ENCODE results near the gene PDE1A. TPM values are rescaled to one million over a fixed set of nuclear protein-coding genes. Genes with fewer than 3 reads are reported as not detected.

PDE1A gene
- total and polyA plus RNA-seq, 4 donors: 1.0 to 11.8 (median 3.6) TPM

DNA sequence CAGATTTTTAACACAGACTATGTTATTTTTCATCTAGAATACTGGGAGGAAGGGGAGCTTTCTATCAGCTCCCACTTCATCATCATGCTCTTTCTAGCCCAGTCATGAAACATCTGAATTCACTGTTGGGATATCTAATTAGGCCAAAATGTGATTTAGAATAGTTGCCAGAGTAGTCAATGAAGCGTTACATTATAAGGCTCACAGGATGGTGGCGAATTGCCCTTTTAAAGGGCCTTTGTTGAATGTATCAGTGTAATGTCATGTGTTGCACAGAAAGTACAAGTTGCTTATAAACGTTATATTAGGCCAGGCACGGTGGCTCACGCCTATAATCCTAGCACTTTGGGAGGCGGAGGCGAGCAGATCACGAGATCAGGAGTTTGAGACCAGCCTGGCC lies 45.6 kb downstream of the PDE1A start:
- WGBS, 2 donors: 88 to 92% methylated on average over 8 of the region's 8 CpGs
- no peaks in the 10 kb centered on the region for H3K27me3 ChIP-seq (ENCODE audit: control insufficient read depth in 3 of 3, insufficient read depth in 3 of 3, low read length in 2 of 3)
- H3K27ac ChIP-seq (ENCODE audit: low read depth in 1 of 2, low read length in 1 of 2): no peak overlapping the region
- H3K36me3 ChIP-seq (ENCODE audit: control insufficient read depth in 4 of 4, insufficient read depth in 4 of 4, low read length in 4 of 4): no peaks in the 10 kb centered on the region
- TF ChIP-seq, protein P1, sequence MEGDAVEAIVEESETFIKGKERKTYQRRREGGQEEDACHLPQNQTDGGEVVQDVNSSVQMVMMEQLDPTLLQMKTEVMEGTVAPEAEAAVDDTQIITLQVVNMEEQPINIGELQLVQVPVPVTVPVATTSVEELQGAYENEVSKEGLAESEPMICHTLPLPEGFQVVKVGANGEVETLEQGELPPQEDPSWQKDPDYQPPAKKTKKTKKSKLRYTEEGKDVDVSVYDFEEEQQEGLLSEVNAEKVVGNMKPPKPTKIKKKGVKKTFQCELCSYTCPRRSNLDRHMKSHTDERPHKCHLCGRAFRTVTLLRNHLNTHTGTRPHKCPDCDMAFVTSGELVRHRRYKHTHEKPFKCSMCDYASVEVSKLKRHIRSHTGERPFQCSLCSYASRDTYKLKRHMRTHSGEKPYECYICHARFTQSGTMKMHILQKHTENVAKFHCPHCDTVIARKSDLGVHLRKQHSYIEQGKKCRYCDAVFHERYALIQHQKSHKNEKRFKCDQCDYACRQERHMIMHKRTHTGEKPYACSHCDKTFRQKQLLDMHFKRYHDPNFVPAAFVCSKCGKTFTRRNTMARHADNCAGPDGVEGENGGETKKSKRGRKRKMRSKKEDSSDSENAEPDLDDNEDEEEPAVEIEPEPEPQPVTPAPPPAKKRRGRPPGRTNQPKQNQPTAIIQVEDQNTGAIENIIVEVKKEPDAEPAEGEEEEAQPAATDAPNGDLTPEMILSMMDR (IDR thresholded peaks at IDR 0.05; ENCODE audit: control extremely low read depth, extremely low read depth): no peak
- H3K9me3 ChIP-seq (ENCODE audit: control insufficient read depth in 4 of 4, insufficient read depth in 3 of 4, low read length in 3 of 4): peaks cover 0 to 9% (median 3%) of the 10 kb centered on the region in 4 donors
- DNase-seq (peak in 2 of 3 donors; percentile 34 to 67), ATAC-seq (ENCODE audit: insufficient read depth, low FRiP score) (no peak)
- H3K9ac ChIP-seq (ENCODE audit: insufficient read depth in 1 of 2, low read length in 2 of 2): no peak overlapping the region
- no peak overlapping the region for H3K4me3 ChIP-seq
- H3K4me1 ChIP-seq (ENCODE audit: control insufficient read depth in 5 of 5, insufficient read depth in 5 of 5, low read length in 5 of 5): peaks cover 0 to 15% (median 0%) of the 10 kb centered on the region in 5 donors

DNA sequence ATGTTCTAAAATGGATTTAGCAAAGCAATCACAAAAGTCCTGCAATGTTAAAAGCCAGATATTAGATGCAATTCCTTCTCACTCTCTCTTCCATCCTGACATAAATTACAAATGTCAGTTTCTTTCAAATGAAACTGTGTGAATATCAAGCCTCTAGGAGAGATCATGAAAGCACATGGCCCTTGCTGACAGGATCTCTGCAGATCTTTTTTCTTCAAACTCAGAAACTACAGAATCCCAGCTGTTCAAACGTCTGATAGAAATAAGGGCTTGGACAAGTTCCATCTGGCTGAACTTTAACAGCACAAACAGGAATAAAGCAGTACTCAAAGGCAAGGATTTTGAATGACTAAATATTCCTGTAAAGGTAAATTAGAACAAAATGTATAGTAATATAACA lies 47.6 kb downstream of the PDE1A start:
- peaks cover 0 to 15% (median 0%) of the 10 kb centered on the region in 5 donors for H3K4me1 ChIP-seq (ENCODE audit: control insufficient read depth in 5 of 5, insufficient read depth in 5 of 5, low read length in 5 of 5)
- no peak for ATAC-seq (ENCODE audit: insufficient read depth, low FRiP score)
- no peak overlapping the region for H3K4me3 ChIP-seq
- no peaks in the 10 kb centered on the region for H3K27me3 ChIP-seq (ENCODE audit: control insufficient read depth in 3 of 3, insufficient read depth in 3 of 3, low read length in 2 of 3)
- WGBS, 2 donors: 15 to 29% methylated on average over 1 of the region's 1 CpG
- H3K9ac ChIP-seq (ENCODE audit: insufficient read depth in 1 of 2, low read length in 2 of 2): no peak overlapping the region
- DNase-seq: peak; percentile 41 to 95 (median 88)
- H3K27ac ChIP-seq (ENCODE audit: low read depth in 1 of 2, low read length in 1 of 2): no peak overlapping the region
- H3K36me3 ChIP-seq (ENCODE audit: control insufficient read depth in 4 of 4, insufficient read depth in 4 of 4, low read length in 4 of 4): no peaks in the 10 kb centered on the region
- TF ChIP-seq, protein P1 (IDR thresholded peaks at IDR 0.05; ENCODE audit: control extremely low read depth, extremely low read depth): no peak
- H3K9me3 ChIP-seq (ENCODE audit: control insufficient read depth in 4 of 4, insufficient read depth in 3 of 4, low read length in 3 of 4): peaks cover 0 to 7% (median 4%) of the 10 kb centered on the region in 4 donors

DNA sequence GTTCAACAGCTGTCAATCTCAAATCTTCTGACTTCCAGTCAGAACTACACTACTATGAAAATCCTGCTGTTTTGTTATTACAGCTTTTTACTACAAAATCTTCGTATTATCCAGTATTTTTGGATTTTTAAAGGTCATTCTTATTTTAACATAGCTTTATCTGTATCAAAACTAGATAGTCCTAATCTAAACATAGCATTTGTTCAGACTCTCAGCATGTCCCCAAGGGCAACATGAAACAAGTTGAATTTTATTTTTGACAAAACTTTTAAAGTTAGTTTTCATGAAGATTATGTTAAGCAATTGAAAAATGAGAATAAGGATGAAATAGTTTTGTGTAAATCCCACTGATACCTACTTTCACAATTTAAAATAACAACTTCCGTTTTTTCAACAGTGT lies 48.1 kb downstream of the PDE1A start:
- TF ChIP-seq, protein P1 (IDR thresholded peaks at IDR 0.05; ENCODE audit: control extremely low read depth, extremely low read depth): no peak
- Histone ChIP-seq H3K27ac (ENCODE audit: low read depth in 1 of 2, low read length in 1 of 2) (no peak overlapping the region), H3K36me3 (ENCODE audit: control insufficient read depth in 4 of 4, insufficient read depth in 4 of 4, low read length in 4 of 4) (no peaks in the 10 kb centered on the region), H3K4me1 (ENCODE audit: control insufficient read depth in 5 of 5, insufficient read depth in 5 of 5, low read length in 5 of 5) (peaks cover 0 to 15% (median 0%) of the 10 kb centered on the region in 5 donors), H3K9ac (ENCODE audit: insufficient read depth in 1 of 2, low read length in 2 of 2) (no peak overlapping the region), H3K4me3 (no peak overlapping the region), H3K9me3 (ENCODE audit: control insufficient read depth in 4 of 4, insufficient read depth in 3 of 4, low read length in 3 of 4) (peaks cover 0 to 7% (median 2%) of the 10 kb centered on the region in 4 donors), H3K27me3 (ENCODE audit: control insufficient read depth in 3 of 3, insufficient read depth in 3 of 3, low read length in 2 of 3) (no peaks in the 10 kb centered on the region)
- WGBS, 2 donors: 42 to 64% methylated on average over 2 of the region's 2 CpGs
- no peak for DNase-seq
- no peak for ATAC-seq (ENCODE audit: insufficient read depth, low FRiP score)

DNA sequence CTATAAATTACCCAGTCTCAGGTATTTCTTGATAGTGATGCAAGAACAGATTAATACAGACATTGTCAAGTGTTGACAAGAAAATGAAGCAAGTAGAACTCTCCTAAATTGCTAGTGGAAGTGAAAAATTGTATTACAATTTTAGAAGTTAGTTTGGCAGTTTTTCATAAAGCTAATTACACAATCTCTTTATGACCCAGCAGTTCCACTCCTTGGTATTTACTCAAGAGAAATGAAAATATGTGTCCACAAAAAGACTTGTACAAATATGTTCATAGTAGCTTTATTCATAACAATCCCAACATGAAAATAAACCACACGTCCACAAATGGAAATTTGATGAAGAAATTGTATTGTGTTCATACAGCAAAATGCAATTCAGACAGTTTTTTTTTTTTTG lies 49.4 kb downstream of the PDE1A start:
- Histone ChIP-seq H3K4me1 (ENCODE audit: control insufficient read depth in 5 of 5, insufficient read depth in 5 of 5, low read length in 5 of 5) (peaks cover 0 to 15% (median 5%) of the 10 kb centered on the region in 5 donors), H3K9ac (ENCODE audit: insufficient read depth in 1 of 2, low read length in 2 of 2) (no peak overlapping the region), H3K27me3 (ENCODE audit: control insufficient read depth in 3 of 3, insufficient read depth in 3 of 3, low read length in 2 of 3) (no peaks in the 10 kb centered on the region), H3K27ac (ENCODE audit: low read depth in 1 of 2, low read length in 1 of 2) (no peak overlapping the region), H3K9me3 (ENCODE audit: control insufficient read depth in 4 of 4, insufficient read depth in 3 of 4, low read length in 3 of 4) (peaks cover 0 to 7% (median 2%) of the 10 kb centered on the region in 4 donors), H3K36me3 (ENCODE audit: control insufficient read depth in 4 of 4, insufficient read depth in 4 of 4, low read length in 4 of 4) (no peaks in the 10 kb centered on the region), H3K4me3 (no peak overlapping the region)
- DNase-seq: no peak
- 56 to 80% methylated on average over 1 of the region's 1 CpG for WGBS, 2 donors
- ATAC-seq (ENCODE audit: insufficient read depth, low FRiP score): no peak
- TF ChIP-seq, protein P1 (IDR thresholded peaks at IDR 0.05; ENCODE audit: control extremely low read depth, extremely low read depth): no peak

Measured in lung (tissue), 12 donors.